Measurements from ENCODE around the gene NAP1L4.

The NAP1L4 gene

DNA sequence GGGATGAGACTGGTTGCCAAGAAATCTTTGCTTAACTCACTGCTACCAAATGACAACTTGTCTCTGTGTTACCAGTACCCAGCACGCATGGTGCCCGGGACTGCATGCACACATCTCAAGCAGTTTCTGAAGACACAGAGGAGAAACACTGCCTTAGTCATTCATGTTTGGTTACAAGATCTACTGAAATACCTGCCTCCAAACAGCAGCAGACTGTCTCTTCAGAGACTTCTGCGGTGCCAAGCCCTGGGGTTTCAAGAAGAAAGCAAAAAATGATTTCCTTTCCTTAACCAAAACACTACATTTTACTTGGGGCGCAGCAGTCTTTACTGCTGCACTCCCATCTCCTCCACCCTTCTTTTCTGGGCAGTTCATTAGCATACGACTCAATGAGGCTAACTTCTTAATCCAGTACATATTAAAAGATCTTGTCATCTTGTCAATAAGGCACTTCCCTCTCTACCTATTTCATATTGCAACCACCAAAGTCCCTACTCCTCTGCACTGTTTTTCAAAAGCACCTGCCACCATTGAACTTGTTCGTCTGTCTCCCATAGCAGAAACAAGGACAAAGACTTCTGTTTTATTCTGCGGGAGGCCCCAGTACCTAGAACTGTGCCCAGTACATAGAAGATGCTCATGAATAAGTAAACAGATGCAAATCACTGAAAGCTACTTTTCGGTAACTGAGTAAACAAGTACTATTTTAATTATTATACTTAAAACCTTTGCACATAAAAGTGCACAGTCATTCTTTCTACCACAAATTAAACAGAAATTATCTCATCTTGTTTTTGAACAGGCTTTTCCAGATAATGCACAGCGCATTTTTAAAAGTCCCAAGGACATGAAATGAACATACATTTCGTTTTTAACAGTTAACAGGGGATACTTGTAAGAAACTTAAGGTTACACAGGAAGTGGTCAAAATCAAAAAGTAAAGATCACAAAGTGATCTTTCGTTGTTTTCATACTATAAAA lies 4.0 kb downstream of the NAP1L4 start:
- TF ChIP-seq, protein P1, sequence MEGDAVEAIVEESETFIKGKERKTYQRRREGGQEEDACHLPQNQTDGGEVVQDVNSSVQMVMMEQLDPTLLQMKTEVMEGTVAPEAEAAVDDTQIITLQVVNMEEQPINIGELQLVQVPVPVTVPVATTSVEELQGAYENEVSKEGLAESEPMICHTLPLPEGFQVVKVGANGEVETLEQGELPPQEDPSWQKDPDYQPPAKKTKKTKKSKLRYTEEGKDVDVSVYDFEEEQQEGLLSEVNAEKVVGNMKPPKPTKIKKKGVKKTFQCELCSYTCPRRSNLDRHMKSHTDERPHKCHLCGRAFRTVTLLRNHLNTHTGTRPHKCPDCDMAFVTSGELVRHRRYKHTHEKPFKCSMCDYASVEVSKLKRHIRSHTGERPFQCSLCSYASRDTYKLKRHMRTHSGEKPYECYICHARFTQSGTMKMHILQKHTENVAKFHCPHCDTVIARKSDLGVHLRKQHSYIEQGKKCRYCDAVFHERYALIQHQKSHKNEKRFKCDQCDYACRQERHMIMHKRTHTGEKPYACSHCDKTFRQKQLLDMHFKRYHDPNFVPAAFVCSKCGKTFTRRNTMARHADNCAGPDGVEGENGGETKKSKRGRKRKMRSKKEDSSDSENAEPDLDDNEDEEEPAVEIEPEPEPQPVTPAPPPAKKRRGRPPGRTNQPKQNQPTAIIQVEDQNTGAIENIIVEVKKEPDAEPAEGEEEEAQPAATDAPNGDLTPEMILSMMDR (conservative IDR thresholded peaks at IDR 0.05; ENCODE audit: low read length), result no peak
- DNase-seq (ENCODE audit: low read depth), result no peak
- no peak overlapping the region; the same call in 1 of the 2 replicates for H3K4me3 ChIP-seq (ENCODE audit: low read length)

GRCh38 chr11:2983908-2984307 lies 8.2 kb downstream of the NAP1L4 start:
- TF ChIP-seq, protein P1 (conservative IDR thresholded peaks at IDR 0.05; ENCODE audit: low read length), result no peak
- DNase-seq (ENCODE audit: low read depth), result no peak
- no peak overlapping the region for H3K4me3 ChIP-seq (ENCODE audit: low read length)

DNA sequence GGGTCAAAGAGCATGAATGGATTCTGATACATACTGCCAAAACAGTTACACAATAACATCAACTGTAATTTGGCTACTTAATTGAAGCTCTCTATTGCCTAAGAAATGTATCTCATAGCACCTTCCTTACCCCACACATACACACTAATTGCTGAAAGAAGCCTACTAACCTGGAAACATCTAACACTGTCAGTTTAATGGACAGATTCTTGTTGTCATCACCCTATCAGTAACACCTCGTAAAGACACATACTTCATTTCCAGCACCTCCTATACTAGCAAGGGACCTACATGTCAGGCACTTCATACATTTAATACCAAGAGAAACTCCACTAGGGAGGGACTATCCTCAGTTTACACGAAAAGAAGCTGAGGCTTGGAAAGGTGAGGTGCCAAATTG lies 9.9 kb downstream of the NAP1L4 start:
- DNase-seq (ENCODE audit: low read depth), result no peak
- TF ChIP-seq, protein P1 (conservative IDR thresholded peaks at IDR 0.05; ENCODE audit: low read length), result no peak
- no peak overlapping the region for H3K4me3 ChIP-seq (ENCODE audit: low read length)

GRCh38 chr11:2981130-2981529 lies 11.0 kb downstream of the NAP1L4 start:
- TF ChIP-seq, protein P1 (conservative IDR thresholded peaks at IDR 0.05; ENCODE audit: low read length), result no peak
- H3K4me3 ChIP-seq (ENCODE audit: low read length), result no peak overlapping the region
- no peak for DNase-seq (ENCODE audit: low read depth)

- no peak overlapping the region for H3K4me3 ChIP-seq (ENCODE audit: low read length)
- TF ChIP-seq, protein P1 (conservative IDR thresholded peaks at IDR 0.05; ENCODE audit: low read length), result no peak
- no peak for DNase-seq (ENCODE audit: low read depth)
These were observed 11.8 kb downstream of the NAP1L4 start for GRCh38 chr11:2980168-2980840.

- TF ChIP-seq, protein P1 (conservative IDR thresholded peaks at IDR 0.05; ENCODE audit: low read length), result no peak
- no peak overlapping the region for H3K4me3 ChIP-seq (ENCODE audit: low read length)
- DNase-seq (ENCODE audit: low read depth), result no peak
These were observed 15.0 kb downstream of the NAP1L4 start for GRCh38 chr11:2977113-2977512.

All from AG10803 (cell line).